Suppressor macrophage (primary cell): ENCODE results near the gene KCTD15.

Source experiments
- DNase-seq, 4 experiments: peaks; one replicate each; pipeline ENCODE4 v3.0.0-alpha.2; 2020 to 2022

KCTD15 gene

GRCh38 chr19:33860312-33861090 lies 63.8 kb downstream of the KCTD15 start:
- DNase-seq, result no peak

GRCh38 chr19:33861950-33862349 lies 65.3 kb downstream of the KCTD15 start:
- DNase-seq, result no peak

- no peak for DNase-seq
Observed at GRCh38 chr19:33862981-33863380, 66.3 kb downstream of the KCTD15 start.

- no peak for DNase-seq
Observed at GRCh38 chr19:33863436-33863835, 66.8 kb downstream of the KCTD15 start.

- no peak for DNase-seq
Observed at GRCh38 chr19:33864311-33864850, 67.7 kb downstream of the KCTD15 start.

GRCh38 chr19:33865306-33865705 lies 68.6 kb downstream of the KCTD15 start:
- DNase-seq, result no peak
